ACC112 (cell line): ENCODE data around the gene IFFO2.
A peak's percentile ranks its signal among the peaks of the same experiment; 100 is the strongest.

ENCODE experiments used
- H2AFZ ChIP-seq: fragments of 200-600 bp; sonication (generic); one replicate; pipeline ENCODE4 v1.6.0; 2017; ENCODE audit warnings: antibody characterized with exemption, low read length; ENCODE audit not compliant: unreplicated experiment
- H3K27ac ChIP-seq: fragments of 200-600 bp; sonication (generic); 2 replicates; pipeline ENCODE4 v1.5.1; 2014; ENCODE audit warnings: low read depth, mild to moderate bottlenecking, antibody characterized with exemption, low read length, moderate library complexity
- H3K27me3 ChIP-seq: fragments of 200-600 bp; sonication (generic); 2 replicates; pipeline ENCODE4 v1.6.1; 2014; ENCODE audit warnings: mild to moderate bottlenecking, antibody characterized with exemption, low read length, moderate library complexity, mixed read lengths; ENCODE audit not compliant: insufficient read depth
- H3K36me3 ChIP-seq: fragments of 200-600 bp; sonication (generic); 2 replicates; pipeline ENCODE4 v1.6.1; 2016; ENCODE audit warnings: mild to moderate bottlenecking, antibody characterized with exemption, low read length, moderate library complexity, mixed read lengths; ENCODE audit not compliant: insufficient read depth
- H3K4me1 ChIP-seq: fragments of 200-600 bp; sonication (generic); one replicate; pipeline ENCODE4 v1.6.1; 2016; ENCODE audit warnings: low read length, mixed read lengths; ENCODE audit not compliant: insufficient read depth, unreplicated experiment, control insufficient read depth
- H3K4me3 ChIP-seq: fragments of 200-600 bp; sonication (generic); 2 replicates; pipeline ENCODE4 v1.5.1; 2014; ENCODE audit warnings: mild to moderate bottlenecking, low read depth, low read length
- H3K79me2 ChIP-seq: fragments of 200-600 bp; sonication (generic); one replicate; pipeline ENCODE4 v1.6.0; 2016; ENCODE audit warnings: low read length; ENCODE audit not compliant: control insufficient read depth, unreplicated experiment, insufficient read depth

The IFFO2 gene

GRCh38 chr1:18959591-18959990, 3.1 kb upstream of the IFFO2 start:
- Histone ChIP-seq H3K79me2 (peaks cover 7% of the 10 kb centered on the region), H3K36me3 (no peaks in the 10 kb centered on the region), H2AFZ (no peak overlapping the region), H3K27ac (no peak overlapping the region), H3K4me3 (no peak overlapping the region), H3K27me3 (peaks cover 11% of the 10 kb centered on the region), H3K4me1 (peaks cover 6% of the 10 kb centered on the region)

GRCh38 chr1:18957532-18958300, 1.2 kb upstream of the IFFO2 start:
- Histone ChIP-seq H3K36me3 (no peaks in the 10 kb centered on the region), H2AFZ (no peak overlapping the region), H3K27me3 (peaks cover 11% of the 10 kb centered on the region), H3K79me2 (peaks cover 11% of the 10 kb centered on the region), H3K4me1 (peaks cover 12% of the 10 kb centered on the region), H3K27ac (no peak overlapping the region), H3K4me3 (peak overlapping the region; percentile 91; the same call in 1 of the 2 replicates)

GRCh38 chr1:18957136-18957521, 653 bp upstream of the IFFO2 start:
- peak overlapping the region; percentile 72 for H2AFZ ChIP-seq
- H3K4me3 ChIP-seq, result peak overlapping the region; percentile 91
- no peak overlapping the region for H3K27ac ChIP-seq
- no peaks in the 10 kb centered on the region for H3K36me3 ChIP-seq
- peaks cover 13% of the 10 kb centered on the region for H3K79me2 ChIP-seq
- peaks cover 11% of the 10 kb centered on the region for H3K27me3 ChIP-seq
- H3K4me1 ChIP-seq, result peaks cover 12% of the 10 kb centered on the region

GRCh38 chr1:18955441-18956192, 859 bp downstream of the IFFO2 start:
- Histone ChIP-seq H3K27ac (no peak overlapping the region), H3K27me3 (peaks cover 10% of the 10 kb centered on the region), H3K36me3 (no peaks in the 10 kb centered on the region), H3K4me3 (peak overlapping the region; percentile 91), H3K79me2 (peaks cover 26% of the 10 kb centered on the region), H2AFZ (peak overlapping the region; percentile 78), H3K4me1 (peaks cover 22% of the 10 kb centered on the region)

GRCh38 chr1:18955131-18955440, 1.4 kb downstream of the IFFO2 start:
- Histone ChIP-seq H3K79me2 (peaks cover 26% of the 10 kb centered on the region), H3K27me3 (peaks cover 7% of the 10 kb centered on the region), H3K27ac (no peak overlapping the region), H3K4me3 (peak overlapping the region; percentile 91), H2AFZ (no peak overlapping the region), H3K36me3 (no peaks in the 10 kb centered on the region), H3K4me1 (peaks cover 27% of the 10 kb centered on the region)

GRCh38 chr1:18954270-18955071, 2.0 kb downstream of the IFFO2 start:
- Histone ChIP-seq H3K79me2 (peaks cover 26% of the 10 kb centered on the region), H3K36me3 (no peaks in the 10 kb centered on the region), H3K27me3 (peaks cover 5% of the 10 kb centered on the region), H2AFZ (no peak overlapping the region), H3K4me3 (peak overlapping the region; percentile 91), H3K4me1 (peaks cover 33% of the 10 kb centered on the region), H3K27ac (no peak overlapping the region)

- H3K27ac ChIP-seq, result no peak overlapping the region
Measured at GRCh38 chr1:18953731-18954231, 2.7 kb downstream of the IFFO2 start.

GRCh38 chr1:18951818-18952391, 4.6 kb downstream of the IFFO2 start:
- peaks cover 48% of the 10 kb centered on the region for H3K4me1 ChIP-seq
- no peak overlapping the region for H3K27ac ChIP-seq
- no peak overlapping the region for H2AFZ ChIP-seq
- H3K27me3 ChIP-seq, result no peaks in the 10 kb centered on the region
- no peak overlapping the region for H3K4me3 ChIP-seq
- no peaks in the 10 kb centered on the region for H3K36me3 ChIP-seq
- H3K79me2 ChIP-seq, result peaks cover 44% of the 10 kb centered on the region

More at GRCh38 chr1:18953731-18954231, 2.7 kb downstream of the IFFO2 start:
- Histone ChIP-seq H3K4me3 (no peak overlapping the region; the same call in 1 of the 2 replicates), H2AFZ (no peak overlapping the region), H3K4me1 (peaks cover 40% of the 10 kb centered on the region), H3K27me3 (no peaks in the 10 kb centered on the region), H3K36me3 (no peaks in the 10 kb centered on the region), H3K79me2 (peaks cover 28% of the 10 kb centered on the region)

- Histone ChIP-seq H3K36me3 (no peaks in the 10 kb centered on the region), H3K27me3 (no peaks in the 10 kb centered on the region), H3K4me1 (peaks cover 48% of the 10 kb centered on the region), H2AFZ (no peak overlapping the region), H3K27ac (peak overlapping the region; percentile 73; the same call in 1 of the 2 replicates), H3K4me3 (no peak overlapping the region), H3K79me2 (peaks cover 45% of the 10 kb centered on the region)
Measured at GRCh38 chr1:18951416-18951815, 5.1 kb downstream of the IFFO2 start.

GRCh38 chr1:18950401-18951026, 6.0 kb downstream of the IFFO2 start:
- Histone ChIP-seq H2AFZ (peak overlapping the region; percentile 94), H3K4me1 (peaks cover 48% of the 10 kb centered on the region), H3K27me3 (no peaks in the 10 kb centered on the region), H3K4me3 (peak overlapping the region; percentile 69), H3K27ac (peak overlapping the region; percentile 73), H3K36me3 (no peaks in the 10 kb centered on the region), H3K79me2 (peaks cover 40% of the 10 kb centered on the region)
